Thyroid gland (tissue), 4 donors: Measurements from ENCODE around the gene SELENOP. TPM values are rescaled to one million over a fixed set of nuclear protein-coding genes. Genes with fewer than 3 reads are reported as not detected.
A peak's percentile ranks its signal among the peaks of the same experiment; 100 is the strongest.

Experiments used
- DNase-seq, 2 donors: peaks; one replicate each; pipeline ENCODE4 v3.0.0-alpha.2; 2019
- H3K27ac ChIP-seq, 3 donors: fragments of 200-600 bp; sonication (generic); 1 replicate in 2 of 3; 2 replicates in 1 of 3; pipeline ENCODE4 v1.5.1; 2016 to 2019; ENCODE audit warnings: mild to moderate bottlenecking in 1 of 3, moderate library complexity in 1 of 3
- H3K27me3 ChIP-seq: fragments of 200-600 bp; sonication (generic); one replicate; pipeline ENCODE4 v1.5.1; 2019
- H3K36me3 ChIP-seq, 2 donors: fragments of 200-600 bp; sonication (generic); one replicate each; pipeline ENCODE4 v1.5.1; 2016 to 2019
- H3K4me1 ChIP-seq, 2 donors: fragments of 200-600 bp; sonication (generic); one replicate each; pipeline ENCODE4 v1.5.1; 2017 to 2019
- H3K4me3 ChIP-seq, 3 donors: fragments of 200-600 bp; sonication (generic); replicated peaks in 1 of 3; 1 replicate in 2 of 3; 2 replicates in 1 of 3; pipeline ENCODE4 v1.5.1; 2016; ENCODE audit warnings: mild to moderate bottlenecking in 1 of 3
- H3K9me3 ChIP-seq: fragments of 200-600 bp; sonication (generic); one replicate; pipeline ENCODE4 v1.5.1; 2017
- CTCF ChIP-seq, 6 experiments: fragments of 200-600 bp in 3 of 6; fragments of 450-650 bp in 3 of 6; sonication (generic) in 3 of 6; IDR thresholded peaks; one replicate each; pipeline ENCODE4 v1.5.1; 2016 to 2019; ENCODE audit warnings: antibody characterized with exemption in 6 of 6, mild to moderate bottlenecking in 2 of 6, inconsistent platforms in 1 of 6, moderate library complexity in 1 of 6
- POLR2A ChIP-seq, 2 donors: fragments of 450-650 bp; IDR thresholded peaks; one replicate each; pipeline ENCODE4 v1.6.1; 2017; ENCODE audit warnings: antibody characterized with exemption in 2 of 2, mild to moderate bottlenecking in 2 of 2, moderate library complexity in 1 of 2
- WGBS, 2 donors: methylation state at CpG; one replicate each; pipeline ENCODE4 v1.1.5; 2017; 5-methylcytosine and 5-hydroxymethylcytosine counted together
- intact Hi-C: fragments of 100-400 bp; cut with DNase I; formaldehyde crosslinking; loops from one replicate; pipeline ENCODE4 v1.15.1; 2023
- total RNA-seq, 4 donors: library from RNA; depleted of rRNA; stranded (reverse); fragments of >200 nt; gene quantifications; one replicate each; pipeline ENCODE4 v1.2.3, GENCODE V29; 2016

SELENOP gene
- total RNA-seq, 4 donors from 2014 or later, result 162 to 637 (median 392) TPM

GRCh38 chr5:42772265-42772993 is 39.3 kb downstream of the SELENOP start:
- Histone ChIP-seq H3K4me3 (no peak overlapping the region), H3K4me1 (no peaks in the 10 kb centered on the region), H3K27me3 (no peaks in the 10 kb centered on the region), H3K36me3 (no peaks in the 10 kb centered on the region), H3K9me3 (no peaks in the 10 kb centered on the region), H3K27ac (no peak overlapping the region)
- TF ChIP-seq POLR2A (IDR thresholded peaks at IDR 0.05) (no peak), CTCF (IDR thresholded peaks at IDR 0.05) (no peak)
- DNase-seq, result no peak
- intact Hi-C loops, result no loop called here
- 76 to 79% methylated on average over 13 of the region's 13 CpGs for WGBS, 2 donors

GRCh38 chr5:42770003-42770402 is 41.7 kb downstream of the SELENOP start:
- no peak overlapping the region for H3K27ac ChIP-seq
- H3K4me1 ChIP-seq, result no peaks in the 10 kb centered on the region
- no peak overlapping the region for H3K4me3 ChIP-seq
- H3K36me3 ChIP-seq, result no peaks in the 10 kb centered on the region
- TF ChIP-seq CTCF (IDR thresholded peaks at IDR 0.05) (no peak), POLR2A (IDR thresholded peaks at IDR 0.05) (no peak)
- no peaks in the 10 kb centered on the region for H3K9me3 ChIP-seq
- no peaks in the 10 kb centered on the region for H3K27me3 ChIP-seq
- DNase-seq, result no peak
- intact Hi-C loops, result no loop called here

GRCh38 chr5:42768106-42768504 is 43.6 kb downstream of the SELENOP start:
- Histone ChIP-seq H3K27ac (no peak overlapping the region), H3K9me3 (no peaks in the 10 kb centered on the region), H3K4me1 (no peaks in the 10 kb centered on the region), H3K36me3 (no peaks in the 10 kb centered on the region), H3K4me3 (no peak overlapping the region), H3K27me3 (no peaks in the 10 kb centered on the region)
- intact Hi-C loops, result loop anchor here (5.0 to 10.0 kb wide), 3 partner anchors 343 to 911 kb away; partner anchors contain the start of gene GHR
- no peak for DNase-seq
- WGBS, 2 donors, result 34 to 36% methylated on average over 1 of the region's 1 CpG
- TF ChIP-seq POLR2A (IDR thresholded peaks at IDR 0.05) (no peak), CTCF (IDR thresholded peaks at IDR 0.05) (no peak)

- H3K36me3 ChIP-seq, result no peaks in the 10 kb centered on the region
- H3K9me3 ChIP-seq, result no peaks in the 10 kb centered on the region
- TF ChIP-seq POLR2A (IDR thresholded peaks at IDR 0.05) (no peak), CTCF (IDR thresholded peaks at IDR 0.05) (peak in 3 of 6 experiments; percentile 57 to 72 (median 69))
- H3K4me3 ChIP-seq, result no peak overlapping the region
- DNase-seq, result no peak
- H3K27ac ChIP-seq, result no peak overlapping the region
- 40 to 41% methylated on average over 3 of the region's 3 CpGs for WGBS, 2 donors
- H3K4me1 ChIP-seq, result no peaks in the 10 kb centered on the region
- intact Hi-C loops, result loop anchor here (5.0 to 10.0 kb wide), 3 partner anchors 343 to 910 kb away; partner anchors contain the start of gene GHR
- H3K27me3 ChIP-seq, result no peaks in the 10 kb centered on the region
Observed at GRCh38 chr5:42767491-42768105, 44.1 kb downstream of the SELENOP start.

- intact Hi-C loops, result loop anchor here (10.0 kb wide), 2 partner anchors 337 to 757 kb away; partner anchors contain the start of gene GHR
- 96 to 98% methylated on average over 1 of the region's 1 CpG for WGBS, 2 donors
Observed at GRCh38 chr5:42761791-42762190, 49.9 kb downstream of the SELENOP start.

More at GRCh38 chr5:42761791-42762190, 49.9 kb downstream of the SELENOP start:
- Histone ChIP-seq H3K27ac (no peak overlapping the region), H3K27me3 (no peaks in the 10 kb centered on the region), H3K9me3 (no peaks in the 10 kb centered on the region), H3K4me3 (no peak overlapping the region), H3K36me3 (no peaks in the 10 kb centered on the region), H3K4me1 (no peaks in the 10 kb centered on the region)
- DNase-seq, result no peak
- TF ChIP-seq POLR2A (IDR thresholded peaks at IDR 0.05) (no peak), CTCF (IDR thresholded peaks at IDR 0.05) (no peak)
